Trophoblast cell (in vitro differentiated cells and primary cell): Measurements from ENCODE around the gene ANGPT4.

Experiments used
- DNase-seq, 2 donors: peaks; one replicate each; pipeline ENCODE4 v3.0.0-alpha.2; 2016
- H2AFZ ChIP-seq: 2 replicates; pipeline ENCODE4 v1.6.1; 2013; ENCODE audit warnings: low read length, moderate library complexity, mild to moderate bottlenecking; ENCODE audit not compliant: insufficient read depth, poor library complexity
- H2AK5ac ChIP-seq: 2 replicates; pipeline ENCODE4 v1.6.1; 2013; ENCODE audit warnings: mild to moderate bottlenecking, low read length
- H2BK120ac ChIP-seq: 2 replicates; pipeline ENCODE4 v1.6.1; 2013; ENCODE audit warnings: low read length, mild to moderate bottlenecking, moderate library complexity; ENCODE audit not compliant: insufficient read depth, poor library complexity
- H2BK12ac ChIP-seq: 2 replicates; pipeline ENCODE4 v1.6.1; 2013; ENCODE audit warnings: mild to moderate bottlenecking, low read length, moderate library complexity
- H2BK5ac ChIP-seq: 2 replicates; pipeline ENCODE4 v1.6.1; 2013; ENCODE audit warnings: low read length, low read depth, moderate library complexity, mild to moderate bottlenecking; ENCODE audit not compliant: poor library complexity
- H3K14ac ChIP-seq: 2 replicates; pipeline ENCODE4 v1.6.1; 2013; ENCODE audit warnings: mild to moderate bottlenecking, low read length
- H3K18ac ChIP-seq: 2 replicates; pipeline ENCODE4 v1.6.1; 2013; ENCODE audit warnings: mild to moderate bottlenecking, low read length
- H3K23ac ChIP-seq: 2 replicates; pipeline ENCODE4 v1.6.1; 2013; ENCODE audit warnings: low read length
- H3K27ac ChIP-seq: 2 replicates; pipeline ENCODE4 v1.5.1; 2013; ENCODE audit warnings: low read depth, mild to moderate bottlenecking, inconsistent platforms, low read length, moderate library complexity
- H3K27me3 ChIP-seq: 2 replicates; pipeline ENCODE4 v1.6.1; 2013; ENCODE audit warnings: inconsistent platforms, mild to moderate bottlenecking, low read length, moderate library complexity; ENCODE audit not compliant: insufficient read depth
- H3K36me3 ChIP-seq, 2 experiments: 1 replicate in 1 of 2; 2 replicates in 1 of 2; pipeline ENCODE4 v1.6.1; 2013; ENCODE audit warnings: low read length in 2 of 2, mild to moderate bottlenecking in 2 of 2, moderate library complexity in 1 of 2; ENCODE audit not compliant: insufficient read depth in 2 of 2, control insufficient read depth in 1 of 2
- H3K4ac ChIP-seq: 2 replicates; pipeline ENCODE4 v1.6.1; 2013; ENCODE audit warnings: low read depth, mild to moderate bottlenecking, low read length, moderate library complexity
- H3K4me1 ChIP-seq, 2 experiments: 1 replicate in 1 of 2; 2 replicates in 1 of 2; pipeline ENCODE4 v1.6.1; 2013; ENCODE audit warnings: low read length in 2 of 2, mild to moderate bottlenecking in 2 of 2, moderate library complexity in 1 of 2; ENCODE audit not compliant: insufficient read depth in 2 of 2, control insufficient read depth in 1 of 2
- H3K4me2 ChIP-seq: 2 replicates; pipeline ENCODE4 v1.6.1; 2013; ENCODE audit warnings: inconsistent platforms, mild to moderate bottlenecking, low read length, moderate library complexity
- H3K4me3 ChIP-seq: 2 replicates; pipeline ENCODE4 v1.5.1; 2013; ENCODE audit warnings: mild to moderate bottlenecking, low read depth, low read length, inconsistent platforms
- H3K79me1 ChIP-seq: one replicate; pipeline ENCODE4 v1.6.1; 2013; ENCODE audit warnings: low read length
- H3K79me2 ChIP-seq: 2 replicates; pipeline ENCODE4 v1.6.1; 2013; ENCODE audit warnings: low read length, mild to moderate bottlenecking; ENCODE audit not compliant: control insufficient read depth, insufficient read depth, poor library complexity
- H3K9ac ChIP-seq: 2 replicates; pipeline ENCODE4 v1.6.1; 2013; ENCODE audit warnings: mild to moderate bottlenecking, low read length
- H3K9me3 ChIP-seq: 2 replicates; pipeline ENCODE4 v1.6.1; 2013; ENCODE audit warnings: low read depth, mild to moderate bottlenecking, control low read depth, inconsistent platforms, low read length; ENCODE audit not compliant: insufficient read depth
- H4K12ac ChIP-seq: 2 replicates; pipeline ENCODE4 v1.6.1; 2013; ENCODE audit warnings: low read depth, mild to moderate bottlenecking, low read length, moderate library complexity
- H4K8ac ChIP-seq: 2 replicates; pipeline ENCODE4 v1.6.1; 2013; ENCODE audit warnings: low read depth, mild to moderate bottlenecking, low read length, moderate library complexity
- H4K91ac ChIP-seq: one replicate; pipeline ENCODE4 v1.6.1; 2013; ENCODE audit warnings: low read depth, mild to moderate bottlenecking, low read length, moderate library complexity
- WGBS: extraction: QIAGEN DNeasy Blood & Tissue Kit; methylation state at CpG from one replicate; pipeline ENCODE4 v1.1.7; 2013; ENCODE audit warnings: missing lambda C conversion rate; ENCODE audit not compliant: insufficient read length, insufficient coverage; ENCODE audit errors: extremely low coverage; 5-methylcytosine and 5-hydroxymethylcytosine counted together

Gene ANGPT4

GRCh38 chr20:940926-941325 lies 24.8 kb upstream of the ANGPT4 start:
- Histone ChIP-seq H2AFZ (no peak overlapping the region), H3K79me2 (peaks cover 2% of the 10 kb centered on the region), H3K4me3 (no peak overlapping the region), H3K27me3 (no peaks in the 10 kb centered on the region), H2BK12ac (no peak overlapping the region), H2AK5ac (no peak overlapping the region), H3K4ac (no peak overlapping the region), H3K18ac (no peak overlapping the region), H2BK120ac (no peak overlapping the region), H3K4me2 (no peak overlapping the region), H4K91ac (no peak overlapping the region), H4K12ac (no peak overlapping the region), H3K9ac (no peak overlapping the region), H3K9me3 (peaks cover 2% of the 10 kb centered on the region), H3K4me1 (peaks cover 10 to 11% of the 10 kb centered on the region in 2 experiments), H3K79me1 (peaks cover 4% of the 10 kb centered on the region), H4K8ac (no peak overlapping the region), H3K23ac (no peak overlapping the region), H2BK5ac (no peak overlapping the region), H3K27ac (no peak overlapping the region), H3K14ac (no peak overlapping the region), H3K36me3 (no peaks in the 10 kb centered on the region)
- no CpG with 5 or more reads among the region's 5 CpGs for WGBS
- DNase-seq, result no peak

- Histone ChIP-seq H3K36me3 (no peaks in the 10 kb centered on the region), H2BK12ac (no peak overlapping the region), H3K14ac (no peak overlapping the region), H3K27ac (no peak overlapping the region), H3K9ac (no peak overlapping the region), H3K79me1 (peaks cover 3% of the 10 kb centered on the region), H3K23ac (no peak overlapping the region), H3K27me3 (no peaks in the 10 kb centered on the region), H2AFZ (no peak overlapping the region), H3K9me3 (peaks cover 2% of the 10 kb centered on the region), H2BK120ac (no peak overlapping the region), H3K18ac (no peak overlapping the region), H3K4ac (no peak overlapping the region), H4K8ac (no peak overlapping the region), H4K12ac (no peak overlapping the region), H2AK5ac (no peak overlapping the region), H3K4me3 (no peak overlapping the region), H3K79me2 (peaks cover 2% of the 10 kb centered on the region), H4K91ac (no peak overlapping the region), H2BK5ac (no peak overlapping the region), H3K4me1 (peaks cover 5 to 6% of the 10 kb centered on the region in 2 experiments), H3K4me2 (no peak overlapping the region)
- WGBS, result no CpG with 5 or more reads among the region's 5 CpGs
- no peak for DNase-seq
Observed at GRCh38 chr20:939606-940005, 23.5 kb upstream of the ANGPT4 start.

GRCh38 chr20:934186-934840 lies 18.2 kb upstream of the ANGPT4 start:
- no peak overlapping the region for H4K12ac ChIP-seq
- no peak overlapping the region for H4K8ac ChIP-seq
- H3K14ac ChIP-seq, result no peak overlapping the region
- H3K4me2 ChIP-seq, result no peak overlapping the region
- H3K79me1 ChIP-seq, result no peaks in the 10 kb centered on the region
- H3K27ac ChIP-seq, result no peak overlapping the region
- no peak overlapping the region for H3K4ac ChIP-seq
- H3K9ac ChIP-seq, result no peak overlapping the region
- H3K27me3 ChIP-seq, result no peaks in the 10 kb centered on the region
- H2AFZ ChIP-seq, result no peak overlapping the region
- H3K79me2 ChIP-seq, result no peaks in the 10 kb centered on the region
- no peaks in the 10 kb centered on the region for H3K4me1 ChIP-seq
- H3K9me3 ChIP-seq, result peaks cover 3% of the 10 kb centered on the region
- no peak overlapping the region for H3K18ac ChIP-seq
- H4K91ac ChIP-seq, result peak overlapping the region; percentile 58
- H2BK120ac ChIP-seq, result peak overlapping the region; percentile 62
- H3K23ac ChIP-seq, result no peak overlapping the region
- H2BK5ac ChIP-seq, result no peak overlapping the region
- H2AK5ac ChIP-seq, result no peak overlapping the region
- H3K36me3 ChIP-seq, result no peaks in the 10 kb centered on the region
- no peak for DNase-seq
- no peak overlapping the region for H3K4me3 ChIP-seq
- H2BK12ac ChIP-seq, result no peak overlapping the region
- no CpG with 5 or more reads among the region's 9 CpGs for WGBS

DNA sequence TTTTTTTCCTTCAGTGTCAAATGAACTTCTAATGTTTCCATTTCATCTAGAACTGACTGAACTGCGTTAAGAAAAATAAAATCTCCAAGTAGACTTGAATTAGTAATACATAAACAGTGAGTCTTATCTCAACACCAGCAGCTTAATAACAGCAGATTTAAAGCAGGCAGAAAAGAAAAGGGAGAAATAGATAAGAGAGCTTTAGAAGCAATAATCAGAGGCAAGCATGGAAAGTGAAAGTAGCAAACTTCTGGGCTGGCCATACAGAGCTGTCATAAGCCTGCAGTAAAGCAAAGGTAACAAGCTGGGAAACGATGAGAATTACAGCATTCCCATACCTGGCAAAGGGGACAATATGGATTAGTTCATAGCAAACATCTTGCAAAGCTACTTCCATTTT lies 16.9 kb upstream of the ANGPT4 start:
- H3K79me1 ChIP-seq, result no peaks in the 10 kb centered on the region
- H2BK5ac ChIP-seq, result no peak overlapping the region
- no peaks in the 10 kb centered on the region for H3K4me1 ChIP-seq
- no peak overlapping the region for H3K23ac ChIP-seq
- H3K4ac ChIP-seq, result no peak overlapping the region
- no peak overlapping the region for H2AK5ac ChIP-seq
- H3K4me3 ChIP-seq, result no peak overlapping the region
- H3K27ac ChIP-seq, result no peak overlapping the region
- no peak overlapping the region for H3K4me2 ChIP-seq
- H3K9me3 ChIP-seq, result peaks cover 3% of the 10 kb centered on the region
- H2BK12ac ChIP-seq, result no peak overlapping the region
- no peak overlapping the region for H3K18ac ChIP-seq
- no peak overlapping the region for H2AFZ ChIP-seq
- no CpG with 5 or more reads among the region's 2 CpGs for WGBS
- H3K36me3 ChIP-seq, result no peaks in the 10 kb centered on the region
- no peak for DNase-seq
- H3K14ac ChIP-seq, result no peak overlapping the region
- H4K91ac ChIP-seq, result no peak overlapping the region
- H4K12ac ChIP-seq, result no peak overlapping the region
- H4K8ac ChIP-seq, result no peak overlapping the region
- H2BK120ac ChIP-seq, result no peak overlapping the region
- no peaks in the 10 kb centered on the region for H3K27me3 ChIP-seq
- H3K9ac ChIP-seq, result no peak overlapping the region
- no peaks in the 10 kb centered on the region for H3K79me2 ChIP-seq
